Keratinocyte (primary cell): ENCODE data around the gene SAV1.

Source experiments
- EZH2 ChIP-seq: IDR thresholded peaks from one replicate; pipeline ENCODE4 v1.6.1; 2012; ENCODE audit warnings: inconsistent platforms, mild to moderate bottlenecking, low read length, moderate library complexity
- TF ChIP-seq, protein P1 (sequence below), 3 experiments: IDR thresholded peaks in 1 of 3; conservative IDR thresholded peaks in 1 of 3; optimal IDR thresholded peaks in 1 of 3; 2 replicates in 2 of 3; 3 replicates in 1 of 3; pipeline versions ENCODE3 to v1.5.1; 2011; ENCODE audit warnings: low read length in 3 of 3, mild to moderate bottlenecking in 3 of 3, moderate library complexity in 2 of 3, control low read depth in 1 of 3, inconsistent platforms in 1 of 3; ENCODE audit not compliant: insufficient read depth in 2 of 3; ENCODE audit errors: extremely low read depth in 1 of 3

DNA sequence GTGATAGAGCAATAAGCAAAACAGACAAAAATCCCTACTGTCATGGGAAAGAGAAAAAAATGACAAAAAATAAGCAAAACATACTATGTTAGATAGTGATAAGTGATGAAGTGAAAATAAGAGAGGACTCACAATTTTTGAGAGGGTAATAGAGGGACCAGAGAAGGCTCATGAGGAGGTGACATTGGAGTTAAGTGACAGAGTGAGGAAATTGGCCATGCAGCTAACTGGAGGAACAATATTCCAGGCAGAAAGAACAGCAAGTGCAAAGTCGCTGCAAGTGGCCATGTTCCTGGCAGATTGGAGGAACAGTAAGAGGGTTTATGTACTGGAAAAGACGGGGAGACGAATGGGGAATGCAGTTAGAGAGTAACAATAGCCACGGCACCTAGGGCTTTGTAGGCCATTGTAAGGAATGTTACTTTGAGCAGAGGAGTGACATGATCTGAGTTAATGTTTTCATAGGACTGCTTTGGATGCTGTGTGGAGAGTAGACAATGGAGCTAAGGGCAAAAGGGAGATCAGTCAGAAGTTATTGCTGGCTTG lies 1.4 kb upstream of the SAV1 start:
- TF ChIP-seq, protein P1, sequence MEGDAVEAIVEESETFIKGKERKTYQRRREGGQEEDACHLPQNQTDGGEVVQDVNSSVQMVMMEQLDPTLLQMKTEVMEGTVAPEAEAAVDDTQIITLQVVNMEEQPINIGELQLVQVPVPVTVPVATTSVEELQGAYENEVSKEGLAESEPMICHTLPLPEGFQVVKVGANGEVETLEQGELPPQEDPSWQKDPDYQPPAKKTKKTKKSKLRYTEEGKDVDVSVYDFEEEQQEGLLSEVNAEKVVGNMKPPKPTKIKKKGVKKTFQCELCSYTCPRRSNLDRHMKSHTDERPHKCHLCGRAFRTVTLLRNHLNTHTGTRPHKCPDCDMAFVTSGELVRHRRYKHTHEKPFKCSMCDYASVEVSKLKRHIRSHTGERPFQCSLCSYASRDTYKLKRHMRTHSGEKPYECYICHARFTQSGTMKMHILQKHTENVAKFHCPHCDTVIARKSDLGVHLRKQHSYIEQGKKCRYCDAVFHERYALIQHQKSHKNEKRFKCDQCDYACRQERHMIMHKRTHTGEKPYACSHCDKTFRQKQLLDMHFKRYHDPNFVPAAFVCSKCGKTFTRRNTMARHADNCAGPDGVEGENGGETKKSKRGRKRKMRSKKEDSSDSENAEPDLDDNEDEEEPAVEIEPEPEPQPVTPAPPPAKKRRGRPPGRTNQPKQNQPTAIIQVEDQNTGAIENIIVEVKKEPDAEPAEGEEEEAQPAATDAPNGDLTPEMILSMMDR (optimal IDR thresholded peaks at IDR 0.05 in 1 of 3, IDR thresholded peaks at IDR 0.05 in 1 of 3, conservative IDR thresholded peaks at IDR 0.05 in 1 of 3; ENCODE audit: extremely low read depth in 1 of 3, insufficient read depth in 2 of 3, low read length in 3 of 3): no peak
- no peak for TF ChIP-seq EZH2
